NT2/D1 (cell line): ENCODE measurements around the gene PCSK6.

Experiments
- YY1 ChIP-seq: IDR thresholded peaks from 2 replicates; pipeline ENCODE4 v1.6.1; 2011; ENCODE audit not compliant: insufficient read length, insufficient read depth
- ZNF274 ChIP-seq: IDR thresholded peaks from 2 replicates; pipeline ENCODE4 v1.6.1; 2011; ENCODE audit warnings: mild to moderate bottlenecking, low read depth, low read length

GRCh38 chr15:101498717-101499480 is 9.4 kb upstream of the PCSK6 start:
- no peak for TF ChIP-seq ZNF274
- no peak for TF ChIP-seq YY1
